Measurements from ENCODE around the gene AATF. TPM values are rescaled to one million over a fixed set of nuclear protein-coding genes. Genes with fewer than 3 reads are reported as not detected.

AATF gene
- total RNA-seq, 4 donors from 2014 or later, result 16.5 to 54.2 (median 26.9) TPM

DNA sequence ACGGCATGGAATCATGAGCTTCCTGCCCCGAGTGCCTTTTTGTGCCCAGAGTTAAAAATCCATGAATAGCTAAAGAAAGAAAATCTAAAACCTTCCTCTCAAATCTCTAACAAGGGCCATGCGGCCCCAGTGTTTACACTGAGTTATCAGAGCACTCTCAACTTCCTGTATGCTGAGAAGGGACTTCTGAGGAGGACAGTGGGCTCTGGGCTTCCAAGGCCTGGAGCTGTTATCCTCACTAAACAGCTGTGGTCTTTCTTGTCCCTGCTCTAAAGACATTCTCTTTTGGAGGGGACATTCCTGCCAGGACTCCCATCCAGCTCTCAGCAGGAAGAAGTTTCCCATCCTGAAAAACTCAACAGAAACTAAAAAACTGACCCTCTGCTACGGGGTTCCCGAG, 135.6 kb downstream of the AATF start:
- H3K27ac ChIP-seq, result no peak overlapping the region
- intact Hi-C loops (cut with DNase I; ENCODE audit: low total_unique reads) (no loop called here), in situ Hi-C loops (cut with MboI; ENCODE audit: low pct_ligation_motif_present in 1 of 4, low pct_unique_long_range_greater_than_20kb in 1 of 4, low sequenced_read_pairs in 3 of 4) (no loop called here)
- no peaks in the 10 kb centered on the region for H3K4me1 ChIP-seq
- no peak for DNase-seq
- H3K27me3 ChIP-seq, result no peaks in the 10 kb centered on the region
- H3K36me3 ChIP-seq, result peaks cover 0 to 6% (median 0%) of the 10 kb centered on the region in 4 donors
- H3K4me3 ChIP-seq, result no peak overlapping the region
- H3K9me3 ChIP-seq, result peaks cover 0 to under 1% of the 10 kb centered on the region in 2 donors
- 83 to 95% methylated on average over 3 to 5 of the region's 5 CpGs for WGBS, 2 donors (ENCODE audit: low coverage in 1 of 2)
- TF ChIP-seq POLR2A (IDR thresholded peaks at IDR 0.05) (no peak), POLR2AphosphoS5 (IDR thresholded peaks at IDR 0.05) (no peak), CTCF (IDR thresholded peaks at IDR 0.05) (no peak), EP300 (IDR thresholded peaks at IDR 0.05; ENCODE audit: low read depth) (no peak)

DNA sequence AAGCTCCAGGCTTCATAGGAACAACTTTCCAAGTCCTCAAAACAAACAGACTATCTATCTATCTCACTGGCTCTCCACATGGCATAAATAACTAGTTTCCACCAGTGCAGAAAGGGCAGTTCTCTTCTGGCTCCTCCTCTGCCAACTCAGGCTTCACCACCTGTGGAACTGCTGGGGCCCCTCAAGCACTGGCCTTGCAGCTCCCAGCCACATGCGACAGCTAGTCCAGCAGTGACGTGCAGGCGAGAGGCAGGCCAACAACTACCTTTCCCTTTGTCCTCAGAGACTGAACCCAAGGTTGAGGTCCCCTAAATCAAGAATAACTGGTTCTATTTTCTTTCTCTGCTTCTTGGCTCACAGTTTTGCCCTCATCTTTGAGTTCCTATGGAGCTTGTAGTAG, 137.6 kb downstream of the AATF start:
- DNase-seq, result no peak
- in situ Hi-C loops (cut with MboI; ENCODE audit: low pct_ligation_motif_present in 1 of 4, low pct_unique_long_range_greater_than_20kb in 1 of 4, low sequenced_read_pairs in 3 of 4), result no loop called here
- Histone ChIP-seq H3K4me3 (no peak overlapping the region), H3K27me3 (no peaks in the 10 kb centered on the region), H3K36me3 (peaks cover 0 to 6% (median 0%) of the 10 kb centered on the region in 4 donors), H3K4me1 (peaks cover 7 to 14% (median 8%) of the 10 kb centered on the region in 4 donors), H3K9me3 (no peaks in the 10 kb centered on the region), H3K27ac (no peak overlapping the region)
- 100% methylated on average over 1 to 3 of the region's 3 CpGs for WGBS, 2 donors (ENCODE audit: low coverage in 1 of 2)
- intact Hi-C loops (cut with DNase I; ENCODE audit: low total_unique reads), result no loop called here
- TF ChIP-seq POLR2AphosphoS5 (IDR thresholded peaks at IDR 0.05) (no peak), CTCF (IDR thresholded peaks at IDR 0.05) (no peak), EP300 (IDR thresholded peaks at IDR 0.05; ENCODE audit: low read depth) (no peak), POLR2A (IDR thresholded peaks at IDR 0.05) (no peak)

DNA sequence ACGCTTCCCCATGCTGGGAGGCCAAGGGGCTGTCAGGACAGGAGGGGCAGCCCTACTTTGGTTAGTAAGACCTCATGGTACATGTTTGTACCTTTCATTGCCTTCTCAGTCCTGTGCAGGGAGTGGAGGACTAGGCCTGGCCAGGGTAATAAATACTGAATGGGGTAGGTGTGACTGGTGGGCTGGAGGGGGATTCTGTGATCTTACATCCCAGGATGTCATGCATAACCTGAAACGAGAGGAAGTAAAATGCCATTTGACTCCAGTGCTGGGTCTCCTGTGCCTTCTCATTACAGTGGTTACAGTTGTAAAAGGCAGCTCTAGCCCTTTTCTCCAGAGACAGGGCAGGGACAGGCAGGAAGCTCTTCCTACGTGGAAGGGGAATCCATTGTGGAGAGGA, 138.2 kb downstream of the AATF start:
- Histone ChIP-seq H3K27me3 (no peaks in the 10 kb centered on the region), H3K4me1 (peaks cover 7 to 20% (median 13%) of the 10 kb centered on the region in 4 donors), H3K27ac (no peak overlapping the region), H3K36me3 (peaks cover 0 to 6% (median 0%) of the 10 kb centered on the region in 4 donors), H3K4me3 (no peak overlapping the region), H3K9me3 (no peaks in the 10 kb centered on the region)
- WGBS, 2 donors (ENCODE audit: low coverage in 1 of 2), result 94 to 100% methylated on average over 1 to 3 of the region's 3 CpGs
- in situ Hi-C loops (cut with MboI; ENCODE audit: low pct_ligation_motif_present in 1 of 4, low pct_unique_long_range_greater_than_20kb in 1 of 4, low sequenced_read_pairs in 3 of 4), result no loop called here
- TF ChIP-seq CTCF (IDR thresholded peaks at IDR 0.05) (no peak), POLR2A (IDR thresholded peaks at IDR 0.05) (no peak), POLR2AphosphoS5 (IDR thresholded peaks at IDR 0.05) (no peak), EP300 (IDR thresholded peaks at IDR 0.05; ENCODE audit: low read depth) (no peak)
- DNase-seq, result no peak
- intact Hi-C loops (cut with DNase I; ENCODE audit: low total_unique reads), result no loop called here

DNA sequence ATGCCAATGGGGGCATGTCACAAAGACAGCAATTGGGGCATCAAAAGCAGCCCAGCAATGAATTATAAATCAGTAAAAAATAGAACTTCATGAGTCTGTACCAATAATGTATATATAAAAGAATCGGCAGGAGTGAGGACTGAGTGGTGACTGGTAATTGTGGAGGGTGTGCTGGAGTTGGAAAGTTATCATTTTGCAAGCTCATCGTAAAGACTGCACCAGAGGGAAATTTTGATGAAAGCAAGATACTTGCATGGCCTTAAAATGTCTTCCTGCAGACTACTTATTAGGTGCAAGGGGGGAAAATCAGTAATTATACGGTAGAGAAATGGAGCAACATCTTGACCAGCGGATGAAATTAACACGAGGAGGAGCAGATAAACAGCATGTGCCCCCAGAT, 138.9 kb downstream of the AATF start:
- no peak for DNase-seq
- no peak for TF ChIP-seq POLR2AphosphoS5 (IDR thresholded peaks at IDR 0.05)
- no peak for TF ChIP-seq POLR2A (IDR thresholded peaks at IDR 0.05)
- TF ChIP-seq EP300 (IDR thresholded peaks at IDR 0.05; ENCODE audit: low read depth), result no peak
- no peak for TF ChIP-seq CTCF (IDR thresholded peaks at IDR 0.05)
- peaks cover 7 to 27% (median 13%) of the 10 kb centered on the region in 4 donors for H3K4me1 ChIP-seq
- H3K4me3 ChIP-seq, result no peak overlapping the region
- H3K27me3 ChIP-seq, result no peaks in the 10 kb centered on the region
- in situ Hi-C loops (cut with MboI; ENCODE audit: low pct_ligation_motif_present in 1 of 4, low pct_unique_long_range_greater_than_20kb in 1 of 4, low sequenced_read_pairs in 3 of 4) (no loop called here), intact Hi-C loops (cut with DNase I; ENCODE audit: low total_unique reads) (no loop called here)
- peaks cover 0 to 6% (median 0%) of the 10 kb centered on the region in 4 donors for H3K36me3 ChIP-seq
- WGBS, 2 donors (ENCODE audit: low coverage in 1 of 2), result 90 to 92% methylated on average over 5 of the region's 5 CpGs
- no peaks in the 10 kb centered on the region for H3K9me3 ChIP-seq
- H3K27ac ChIP-seq, result no peak overlapping the region

Measured in transverse colon (tissue), 4 donors.